MM.1S (cell line): ENCODE results near the gene ADAMTS4.
A peak's percentile ranks its signal among the peaks of the same experiment; 100 is the strongest.

ENCODE experiments used
- DNase-seq: peaks from one replicate; pipeline ENCODE4 v3.0.0-alpha.2; 2015
- H2AFZ ChIP-seq: fragments of 300-600 bp; sonication (generic); 2 replicates; pipeline ENCODE4 v1.6.0; 2016; ENCODE audit warnings: antibody characterized with exemption, low read length
- H3F3A ChIP-seq: fragments of 300-600 bp; sonication (generic); 2 replicates; pipeline ENCODE4 v1.6.1; 2016; ENCODE audit warnings: mild to moderate bottlenecking, antibody characterized with exemption, low read length, moderate library complexity, mixed read lengths; ENCODE audit not compliant: insufficient read depth
- H3K27ac ChIP-seq: fragments of 300-600 bp; sonication (generic); 2 replicates; pipeline ENCODE4 v1.5.1; 2016; ENCODE audit warnings: mild to moderate bottlenecking, low read length
- H3K27me3 ChIP-seq: fragments of 300-600 bp; sonication (generic); replicated peaks from 2 replicates; pipeline ENCODE4 v1.6.0; 2016; ENCODE audit warnings: low read length; ENCODE audit not compliant: insufficient read depth
- H3K36me3 ChIP-seq: fragments of 300-600 bp; sonication (generic); replicated peaks from 2 replicates; pipeline ENCODE4 v1.6.1; 2016; ENCODE audit warnings: mild to moderate bottlenecking, low read length, mixed read lengths; ENCODE audit not compliant: insufficient read depth
- H3K4me1 ChIP-seq: fragments of 300-600 bp; sonication (generic); 2 replicates; pipeline ENCODE4 v1.6.1; 2016; ENCODE audit warnings: low read length, mixed read lengths
- H3K4me2 ChIP-seq: fragments of 300-600 bp; sonication (generic); 2 replicates; pipeline ENCODE4 v1.6.0; 2016; ENCODE audit warnings: low read depth, low read length
- H3K4me3 ChIP-seq: fragments of 300-600 bp; sonication (generic); 2 replicates; pipeline ENCODE4 v1.5.1; 2016; ENCODE audit warnings: low read length, mixed read lengths
- H3K79me2 ChIP-seq: fragments of 300-600 bp; sonication (generic); 2 replicates; pipeline ENCODE4 v1.6.1; 2016; ENCODE audit warnings: mixed run types, low read length, mixed read lengths
- H3K9ac ChIP-seq: fragments of 300-600 bp; sonication (generic); 2 replicates; pipeline ENCODE4 v1.6.1; 2016; ENCODE audit warnings: low read length, mixed read lengths
- H3K9me2 ChIP-seq: fragments of 300-600 bp; sonication (generic); replicated peaks from 2 replicates; pipeline ENCODE4 v1.6.1; 2016; ENCODE audit warnings: mild to moderate bottlenecking, low read length, mixed read lengths; ENCODE audit not compliant: insufficient read depth
- H3K9me3 ChIP-seq: fragments of 300-600 bp; sonication (generic); replicated peaks from 2 replicates; pipeline ENCODE4 v1.6.1; 2016; ENCODE audit warnings: mild to moderate bottlenecking, low read length, mixed read lengths; ENCODE audit not compliant: insufficient read depth
- H4K20me1 ChIP-seq: fragments of 300-600 bp; sonication (generic); 2 replicates; pipeline ENCODE4 v1.6.1; 2016; ENCODE audit warnings: mild to moderate bottlenecking, low read length, moderate library complexity, mixed read lengths; ENCODE audit not compliant: insufficient read depth
- EZH2 ChIP-seq: fragments of 300-600 bp; sonication (generic); optimal IDR thresholded peaks from 2 replicates; pipeline ENCODE3; 2017; ENCODE audit warnings: low read depth, mild to moderate bottlenecking, antibody characterized with exemption, low read length, mixed read lengths
- EZH2phosphoT487 ChIP-seq: fragments of 300-600 bp; sonication (generic); IDR thresholded peaks from 2 replicates; pipeline ENCODE4 v1.6.1; 2018; ENCODE audit warnings: antibody characterized with exemption, low read length
- TF ChIP-seq, protein P1 (sequence below): fragments of 300-600 bp; sonication (generic); IDR thresholded peaks from 2 replicates; pipeline ENCODE4 v1.5.1; 2016; ENCODE audit warnings: antibody characterized with exemption, low read length, mixed read lengths

Gene ADAMTS4

DNA sequence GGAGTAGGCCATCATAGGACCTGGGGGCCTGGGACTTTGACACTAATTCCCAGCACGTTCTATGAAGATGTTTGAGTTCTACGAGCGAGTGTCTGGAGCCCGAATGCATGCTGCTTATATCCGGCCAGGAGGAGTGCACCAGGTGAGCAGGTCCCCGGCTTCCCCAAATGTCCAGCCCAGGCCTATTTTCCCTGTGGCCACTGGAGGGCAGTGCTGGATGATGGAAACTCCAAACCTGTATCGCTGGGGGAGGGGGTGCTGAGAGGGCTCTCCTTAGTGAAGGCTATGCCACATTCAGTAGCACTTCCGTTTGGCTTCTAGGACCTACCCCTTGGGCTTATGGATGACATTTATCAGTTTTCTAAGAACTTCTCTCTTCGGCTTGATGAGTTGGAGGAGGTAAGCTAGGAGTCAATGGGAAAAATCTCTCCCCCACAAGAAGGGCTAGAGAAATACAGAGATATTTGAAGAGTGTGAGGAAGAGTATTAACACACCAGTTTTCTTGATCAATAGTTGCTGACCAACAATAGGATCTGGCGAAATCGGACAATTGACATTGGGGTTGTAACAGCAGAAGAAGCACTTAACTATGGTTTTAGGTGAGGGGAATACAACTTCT, 11.0 kb upstream of the ADAMTS4 start:
- peak; percentile 90 for DNase-seq
- Histone ChIP-seq H2AFZ (no peak overlapping the region), H4K20me1 (no peaks in the 10 kb centered on the region), H3K4me2 (peak overlapping the region; percentile 9; the same call in 1 of the 2 replicates), H3K4me3 (no peak overlapping the region), H3K36me3 (peaks cover 34% of the 10 kb centered on the region; the same call in 1 of the 2 replicates), H3K4me1 (peaks cover 12% of the 10 kb centered on the region), H3K27ac (no peak overlapping the region; the same call in 1 of the 2 replicates), H3F3A (0 out of 2 replicates have a peak, but pooled peaks cover 3% of the 10 kb centered on the region), H3K27me3 (no peaks in the 10 kb centered on the region), H3K9me2 (no peaks in the 10 kb centered on the region), H3K9me3 (no peaks in the 10 kb centered on the region), H3K79me2 (peaks cover 31% of the 10 kb centered on the region), H3K9ac (no peak overlapping the region)
- no peak for TF ChIP-seq EZH2phosphoT487
- TF ChIP-seq, protein P1, sequence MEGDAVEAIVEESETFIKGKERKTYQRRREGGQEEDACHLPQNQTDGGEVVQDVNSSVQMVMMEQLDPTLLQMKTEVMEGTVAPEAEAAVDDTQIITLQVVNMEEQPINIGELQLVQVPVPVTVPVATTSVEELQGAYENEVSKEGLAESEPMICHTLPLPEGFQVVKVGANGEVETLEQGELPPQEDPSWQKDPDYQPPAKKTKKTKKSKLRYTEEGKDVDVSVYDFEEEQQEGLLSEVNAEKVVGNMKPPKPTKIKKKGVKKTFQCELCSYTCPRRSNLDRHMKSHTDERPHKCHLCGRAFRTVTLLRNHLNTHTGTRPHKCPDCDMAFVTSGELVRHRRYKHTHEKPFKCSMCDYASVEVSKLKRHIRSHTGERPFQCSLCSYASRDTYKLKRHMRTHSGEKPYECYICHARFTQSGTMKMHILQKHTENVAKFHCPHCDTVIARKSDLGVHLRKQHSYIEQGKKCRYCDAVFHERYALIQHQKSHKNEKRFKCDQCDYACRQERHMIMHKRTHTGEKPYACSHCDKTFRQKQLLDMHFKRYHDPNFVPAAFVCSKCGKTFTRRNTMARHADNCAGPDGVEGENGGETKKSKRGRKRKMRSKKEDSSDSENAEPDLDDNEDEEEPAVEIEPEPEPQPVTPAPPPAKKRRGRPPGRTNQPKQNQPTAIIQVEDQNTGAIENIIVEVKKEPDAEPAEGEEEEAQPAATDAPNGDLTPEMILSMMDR: peak; percentile 99

DNA sequence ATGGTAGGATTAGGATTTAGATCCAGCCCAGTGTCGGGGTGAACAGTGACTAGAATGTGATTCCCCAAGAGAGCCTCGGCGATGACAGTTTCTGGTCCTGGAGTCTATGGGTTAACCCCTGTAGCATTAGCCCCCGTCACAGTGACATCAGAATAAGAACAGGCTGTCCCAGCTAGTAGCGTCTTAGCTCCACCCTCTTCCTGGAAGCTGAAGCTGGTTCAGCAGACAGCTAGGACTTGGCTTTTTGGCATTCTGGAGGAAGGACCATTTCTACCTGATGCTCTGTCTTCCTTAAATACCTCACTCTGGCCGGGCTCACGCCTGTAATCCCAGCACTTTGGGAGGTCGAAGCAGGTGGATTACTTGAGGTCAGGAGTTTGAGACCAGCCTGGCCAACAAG, 8.3 kb upstream of the ADAMTS4 start:
- no peak overlapping the region for H3K4me3 ChIP-seq
- H3K27ac ChIP-seq: no peak overlapping the region
- H3K4me2 ChIP-seq: no peak overlapping the region
- DNase-seq: no peak
- TF ChIP-seq, protein P1: no peak
- TF ChIP-seq EZH2: no peak
- no peak for TF ChIP-seq EZH2phosphoT487
- peaks cover 58% of the 10 kb centered on the region for H3K79me2 ChIP-seq
- no peaks in the 10 kb centered on the region for H3K27me3 ChIP-seq
- peaks cover 3% of the 10 kb centered on the region; the same call in 1 of the 2 replicates for H3F3A ChIP-seq
- H3K9me3 ChIP-seq: no peaks in the 10 kb centered on the region
- peaks cover 21% of the 10 kb centered on the region for H3K4me1 ChIP-seq
- no peak overlapping the region for H2AFZ ChIP-seq
- H3K36me3 ChIP-seq: peaks cover 23% of the 10 kb centered on the region; the same call in 1 of the 2 replicates
- H3K9ac ChIP-seq: no peak overlapping the region
- H4K20me1 ChIP-seq: no peaks in the 10 kb centered on the region
- H3K9me2 ChIP-seq: no peaks in the 10 kb centered on the region

DNA sequence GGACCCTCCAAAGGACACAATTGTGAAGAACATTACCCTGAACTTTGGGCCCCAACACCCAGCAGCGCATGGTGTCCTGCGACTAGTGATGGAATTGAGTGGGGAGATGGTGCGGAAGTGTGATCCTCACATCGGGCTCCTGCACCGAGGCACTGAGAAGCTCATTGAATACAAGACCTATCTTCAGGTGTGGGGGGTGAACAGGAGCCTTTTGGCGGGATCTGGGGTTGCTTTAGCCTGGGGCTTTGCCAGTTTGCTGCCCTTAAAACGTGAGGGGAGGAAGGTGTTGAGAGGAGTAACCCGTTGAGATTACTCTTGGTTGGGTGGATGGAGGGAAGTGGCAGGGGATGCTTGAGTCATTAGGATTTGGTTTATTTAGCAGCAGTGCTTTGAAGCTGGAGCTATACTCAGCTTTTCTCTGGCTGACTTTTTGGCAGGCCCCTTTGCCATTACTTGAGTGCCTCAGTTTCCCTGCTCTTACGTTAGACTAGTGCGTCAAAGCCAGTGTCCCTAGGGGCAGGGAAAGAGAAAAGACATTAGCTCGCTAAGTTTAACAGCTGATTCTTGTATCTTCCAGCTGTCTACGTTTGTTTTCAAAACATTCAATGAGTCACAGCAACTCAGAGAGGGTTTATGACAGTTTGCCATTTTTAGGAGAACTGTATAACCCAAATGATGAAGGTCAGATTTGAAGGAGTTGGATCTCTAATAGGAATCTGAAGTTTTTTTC, 7.7 kb upstream of the ADAMTS4 start:
- peaks cover 23% of the 10 kb centered on the region for H3K4me1 ChIP-seq
- H3K9me2 ChIP-seq: no peaks in the 10 kb centered on the region
- no peaks in the 10 kb centered on the region for H4K20me1 ChIP-seq
- no peak for DNase-seq
- H3K9me3 ChIP-seq: no peaks in the 10 kb centered on the region
- no peak overlapping the region for H2AFZ ChIP-seq
- H3F3A ChIP-seq: peaks cover 3% of the 10 kb centered on the region; the same call in 1 of the 2 replicates
- H3K27me3 ChIP-seq: no peaks in the 10 kb centered on the region
- no peak for TF ChIP-seq EZH2
- no peak for TF ChIP-seq EZH2phosphoT487
- TF ChIP-seq, protein P1: no peak
- no peak overlapping the region for H3K9ac ChIP-seq
- no peak overlapping the region for H3K27ac ChIP-seq
- peaks cover 61% of the 10 kb centered on the region for H3K79me2 ChIP-seq
- H3K4me2 ChIP-seq: no peak overlapping the region
- H3K4me3 ChIP-seq: no peak overlapping the region
- peaks cover 22% of the 10 kb centered on the region; the same call in 1 of the 2 replicates for H3K36me3 ChIP-seq
